Lower leg skin (tissue), 4 donors: Measurements from ENCODE around the gene FMOD. TPM values are rescaled to one million over a fixed set of nuclear protein-coding genes. Genes with fewer than 3 reads are reported as not detected.

Source experiments
- DNase-seq, 2 donors: peaks; one replicate each; pipeline ENCODE4 v3.0.0-alpha.2; 2019; ENCODE audit warnings: low spot score in 2 of 2
- H3K4me3 ChIP-seq: fragments of 200-600 bp; sonication (generic); 2 replicates; pipeline ENCODE4 v1.5.1; 2017; ENCODE audit warnings: mild to moderate bottlenecking, low read depth; ENCODE audit not compliant: poor library complexity, severe bottlenecking
- POLR2A ChIP-seq, 2 donors: fragments of 450-650 bp; IDR thresholded peaks; one replicate each; pipeline ENCODE4 v1.6.1; 2016 to 2017; ENCODE audit warnings: antibody characterized with exemption in 2 of 2, mild to moderate bottlenecking in 1 of 2, moderate library complexity in 1 of 2
- WGBS, 2 donors: methylation state at CpG; one replicate each; pipeline ENCODE4 v1.1.5; 2018; 5-methylcytosine and 5-hydroxymethylcytosine counted together
- intact Hi-C: fragments of 100-400 bp; cut with DNase I; formaldehyde crosslinking; loops from one replicate; pipeline ENCODE4 v1.15.0; 2023; ENCODE audit warnings: low total_unique reads
- total RNA-seq, 4 donors: library from RNA; depleted of rRNA; stranded (reverse); fragments of >200 nt; gene quantifications; one replicate each; pipeline ENCODE4 v1.1.0, GENCODE V29; 2016
- TF ChIP-seq, protein P1 (sequence below), 3 donors: fragments of 450-650 bp; IDR thresholded peaks; one replicate each; pipeline ENCODE4 v1.5.1; 2016; ENCODE audit warnings: antibody characterized with exemption in 3 of 3, mild to moderate bottlenecking in 3 of 3, moderate library complexity in 2 of 3

The FMOD gene
- total RNA-seq, 4 donors from 2014 or later, result 5.6 to 37.7 (median 19.3) TPM

DNA sequence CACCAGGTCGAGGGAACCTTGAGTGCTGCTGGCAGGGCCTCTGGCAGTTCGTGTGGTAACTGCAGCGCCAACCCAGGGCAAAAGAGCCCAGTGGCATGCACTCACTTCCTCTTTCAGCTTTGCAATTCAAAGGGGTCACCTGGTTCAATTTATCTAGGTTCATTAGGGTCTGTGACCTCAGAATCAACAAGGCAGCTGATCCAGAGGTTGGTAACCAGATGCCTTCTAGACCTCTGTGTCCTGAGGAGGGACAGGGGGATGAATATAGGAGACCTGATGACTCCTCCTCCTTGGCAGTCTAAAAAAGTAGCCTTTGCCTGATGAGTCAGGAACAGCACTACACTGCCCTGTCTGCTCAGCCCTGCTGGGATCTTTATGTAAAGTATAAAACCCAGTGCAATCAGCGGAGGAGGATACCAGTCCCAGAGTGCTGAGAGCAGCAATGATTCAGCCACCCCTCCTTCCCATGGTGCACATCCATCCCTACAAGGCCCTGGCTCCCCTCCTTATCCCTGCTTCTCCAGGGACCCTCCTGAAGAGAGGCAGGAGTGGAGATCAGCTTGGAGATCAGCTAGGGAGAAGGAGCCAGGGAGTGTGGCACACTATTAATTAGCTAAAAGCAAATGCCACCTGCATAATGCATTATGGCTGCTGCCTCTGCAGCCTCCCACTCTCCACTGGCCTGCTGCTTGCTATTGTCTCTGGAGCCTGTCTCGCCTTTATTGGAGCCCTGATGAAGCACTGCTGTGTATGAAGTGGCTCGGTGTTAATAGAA is 11.2 kb upstream of the FMOD start:
- no peak overlapping the region for H3K4me3 ChIP-seq
- no peak for TF ChIP-seq POLR2A (IDR thresholded peaks at IDR 0.05)
- TF ChIP-seq, protein P1, sequence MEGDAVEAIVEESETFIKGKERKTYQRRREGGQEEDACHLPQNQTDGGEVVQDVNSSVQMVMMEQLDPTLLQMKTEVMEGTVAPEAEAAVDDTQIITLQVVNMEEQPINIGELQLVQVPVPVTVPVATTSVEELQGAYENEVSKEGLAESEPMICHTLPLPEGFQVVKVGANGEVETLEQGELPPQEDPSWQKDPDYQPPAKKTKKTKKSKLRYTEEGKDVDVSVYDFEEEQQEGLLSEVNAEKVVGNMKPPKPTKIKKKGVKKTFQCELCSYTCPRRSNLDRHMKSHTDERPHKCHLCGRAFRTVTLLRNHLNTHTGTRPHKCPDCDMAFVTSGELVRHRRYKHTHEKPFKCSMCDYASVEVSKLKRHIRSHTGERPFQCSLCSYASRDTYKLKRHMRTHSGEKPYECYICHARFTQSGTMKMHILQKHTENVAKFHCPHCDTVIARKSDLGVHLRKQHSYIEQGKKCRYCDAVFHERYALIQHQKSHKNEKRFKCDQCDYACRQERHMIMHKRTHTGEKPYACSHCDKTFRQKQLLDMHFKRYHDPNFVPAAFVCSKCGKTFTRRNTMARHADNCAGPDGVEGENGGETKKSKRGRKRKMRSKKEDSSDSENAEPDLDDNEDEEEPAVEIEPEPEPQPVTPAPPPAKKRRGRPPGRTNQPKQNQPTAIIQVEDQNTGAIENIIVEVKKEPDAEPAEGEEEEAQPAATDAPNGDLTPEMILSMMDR (IDR thresholded peaks at IDR 0.05), result no peak
- intact Hi-C loops, result no loop called here
- WGBS, 2 donors, result 74 to 77% methylated on average over 6 of the region's 6 CpGs
- peak in 1 of 2 donors; percentile 42 for DNase-seq

DNA sequence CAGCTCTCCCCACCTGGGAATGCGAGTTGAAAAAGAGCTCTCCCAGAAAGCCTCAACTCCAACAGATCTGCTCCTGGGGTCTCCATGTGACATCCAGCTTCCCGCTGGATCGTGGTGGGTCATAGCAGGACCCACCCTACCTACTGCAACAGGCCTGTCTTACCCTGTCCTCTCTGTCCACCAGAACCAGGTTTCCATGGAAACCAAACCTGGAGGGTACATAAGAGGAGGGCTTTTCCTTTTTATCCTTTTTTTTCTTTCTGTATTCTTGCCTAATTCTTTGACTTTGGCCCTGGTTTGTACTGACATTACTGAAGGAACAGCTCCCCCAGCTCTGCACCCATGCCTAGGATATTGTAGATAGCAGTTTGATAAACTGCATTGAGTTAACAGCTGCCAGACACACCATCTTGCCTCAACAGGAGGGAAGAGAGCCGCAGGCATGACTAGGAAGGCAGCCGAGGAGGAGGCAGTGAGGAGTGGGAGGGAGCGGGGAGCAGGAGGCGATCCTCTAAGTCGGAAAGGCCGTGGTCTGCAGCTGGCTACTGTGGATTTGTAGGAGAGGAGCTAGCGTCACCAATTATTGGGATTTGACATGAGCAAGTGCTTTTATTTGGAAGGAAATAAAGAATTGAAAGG is 9.7 kb upstream of the FMOD start:
- WGBS, 2 donors, result 60 to 72% methylated on average over 9 to 10 of the region's 10 CpGs
- TF ChIP-seq, protein P1 (IDR thresholded peaks at IDR 0.05), result no peak
- no peak for TF ChIP-seq POLR2A (IDR thresholded peaks at IDR 0.05)
- intact Hi-C loops, result no loop called here
- no peak overlapping the region for H3K4me3 ChIP-seq
- no peak for DNase-seq

DNA sequence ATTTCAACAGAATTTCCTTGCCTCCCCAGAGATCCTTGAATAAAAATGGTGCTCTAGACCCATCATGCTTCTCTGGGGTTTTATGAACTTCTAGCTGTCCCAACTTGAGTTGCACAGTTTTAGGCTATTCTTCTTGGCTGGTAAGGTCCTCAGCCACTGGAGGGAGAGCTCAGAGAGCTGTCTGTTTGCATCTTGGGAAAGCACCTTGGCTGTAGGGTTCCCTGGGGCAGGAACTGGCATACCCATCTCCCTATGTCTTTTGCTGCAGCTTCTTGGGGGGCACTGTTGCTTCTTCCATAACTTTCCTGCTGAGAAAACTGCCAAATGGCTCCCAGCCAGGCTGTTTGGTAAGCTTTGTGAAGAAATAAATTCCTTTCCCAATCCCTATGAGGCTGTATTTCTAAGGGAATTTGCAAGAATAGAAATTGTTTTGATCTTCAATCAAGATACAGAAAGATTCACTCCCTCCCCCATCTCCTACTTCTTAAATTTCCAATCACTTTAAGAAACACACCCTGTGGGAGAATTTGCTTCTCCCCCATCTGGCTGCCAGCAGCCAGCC is 8.2 kb upstream of the FMOD start:
- no peak overlapping the region for H3K4me3 ChIP-seq
- intact Hi-C loops, result no loop called here
- peak; percentile 53 to 94 for DNase-seq
- TF ChIP-seq, protein P1 (IDR thresholded peaks at IDR 0.05), result no peak
- no peak for TF ChIP-seq POLR2A (IDR thresholded peaks at IDR 0.05)

DNA sequence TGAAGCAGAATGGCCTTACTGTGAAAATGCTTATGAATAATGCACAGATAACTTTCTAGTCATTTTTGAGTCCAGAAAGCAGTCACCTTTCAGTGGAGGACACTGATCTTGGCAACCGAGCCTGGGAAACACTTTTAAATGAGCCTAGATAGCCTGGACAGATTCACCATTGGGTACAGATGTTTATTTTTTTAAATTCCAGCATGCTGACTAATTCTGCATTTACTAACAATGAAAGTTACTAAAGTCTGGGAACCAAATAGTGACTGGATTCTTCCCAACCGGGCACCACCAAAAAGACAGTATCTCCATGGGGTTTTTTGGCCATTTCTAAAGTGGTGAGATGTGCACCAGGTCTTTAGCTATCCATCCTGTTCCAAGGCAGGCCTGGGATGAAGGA is 3.3 kb upstream of the FMOD start:
- no peak overlapping the region for H3K4me3 ChIP-seq
- DNase-seq, result no peak
- intact Hi-C loops, result no loop called here
- no peak for TF ChIP-seq POLR2A (IDR thresholded peaks at IDR 0.05)
- TF ChIP-seq, protein P1 (IDR thresholded peaks at IDR 0.05), result no peak
- WGBS, 2 donors, result 71 to 72% methylated on average over 2 of the region's 2 CpGs

DNA sequence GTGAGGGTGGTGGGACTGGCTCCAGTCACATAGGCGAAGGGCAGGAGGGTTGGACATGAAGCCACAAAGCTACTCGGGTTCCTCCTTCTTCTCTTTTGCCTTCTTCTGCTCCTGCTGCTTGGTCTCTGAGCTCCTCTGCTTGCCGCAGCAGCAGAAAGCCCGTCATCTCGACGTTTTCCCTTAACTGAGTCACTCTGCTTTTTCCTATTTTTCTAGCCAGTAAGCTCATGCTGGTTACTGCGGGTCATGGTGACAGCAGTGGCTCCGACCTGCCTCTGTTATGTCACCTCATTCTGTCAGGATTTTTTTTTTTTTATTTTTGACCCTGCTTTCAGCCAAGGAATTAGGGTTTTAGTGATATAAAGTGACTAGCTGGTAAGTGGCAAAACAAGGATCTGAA is 2.6 kb upstream of the FMOD start:
- no peak for TF ChIP-seq POLR2A (IDR thresholded peaks at IDR 0.05)
- TF ChIP-seq, protein P1 (IDR thresholded peaks at IDR 0.05), result no peak
- no peak overlapping the region for H3K4me3 ChIP-seq
- DNase-seq, result no peak
- intact Hi-C loops, result no loop called here
- 86 to 89% methylated on average over 8 of the region's 8 CpGs for WGBS, 2 donors
